Panc1 (cell line): ENCODE results near the gene SNTG2. TPM values are rescaled to one million over a fixed set of nuclear protein-coding genes. Genes with fewer than 3 reads are reported as not detected.

Experiments
- ATAC-seq: fragments of 200-7000 bp; cut with Tn5 transposase; 2 replicates; pipeline ENCODE4 v1.9.1; 2020; ENCODE audit warnings: mild to moderate bottlenecking, moderate library complexity
- BruUV-seq: library from RNA; stranded (reverse); fragments of 400-500 nt; replicated peaks from 2 replicates; lab custom pipeline; 2021; lab: Mats Ljungman, UMichigan
- CTCF ChIA-PET: fragments of 300-600 bp; sonication (Branson Sonifier 250); formaldehyde crosslinking; loops from one replicate; lab custom pipeline; 2022; ENCODE audit warnings: antibody characterized with exemption; lab: Charles Lee
- POLR2A ChIA-PET: fragments of 300-600 bp; sonication (Branson Sonifier 250); formaldehyde crosslinking; loops from one replicate; lab custom pipeline; 2022; ENCODE audit warnings: antibody characterized with exemption; lab: Charles Lee
- DNase-seq: peaks from one replicate; pipeline ENCODE4 v3.0.0-alpha.2; 2010; ENCODE audit warnings: low read depth, low spot score
- H3K27ac ChIP-seq: 2 replicates; pipeline ENCODE4 v1.5.1; 2011; ENCODE audit warnings: mild to moderate bottlenecking, low read length, inconsistent platforms
- H3K27me3 ChIP-seq: fragments of 200-500 bp; sonication (Bioruptor generic); 2 replicates; pipeline ENCODE4 v1.6.0; 2014; ENCODE audit warnings: low read length, inconsistent platforms; ENCODE audit not compliant: control insufficient read depth, insufficient read depth
- H3K36me3 ChIP-seq: fragments of 200-500 bp; sonication (Bioruptor generic); 2 replicates; pipeline ENCODE4 v1.5.1; 2014; ENCODE audit warnings: inconsistent platforms, mild to moderate bottlenecking, low read length, moderate library complexity; ENCODE audit not compliant: control insufficient read depth, insufficient read depth
- H3K4me1 ChIP-seq: 2 replicates; pipeline ENCODE4 v1.5.1; 2011; ENCODE audit warnings: inconsistent platforms, mild to moderate bottlenecking, low read length, moderate library complexity; ENCODE audit not compliant: control insufficient read depth, insufficient read depth
- H3K4me3 ChIP-seq, 2 experiments: 2 replicates each; pipeline ENCODE4 v1.5.1; 2011 to 2012; ENCODE audit warnings: low read depth in 2 of 2, low read length in 2 of 2, mild to moderate bottlenecking in 2 of 2, inconsistent platforms in 1 of 2, moderate library complexity in 1 of 2
- H3K9me3 ChIP-seq: fragments of 200-500 bp; sonication (Bioruptor generic); 2 replicates; pipeline ENCODE4 v1.5.1; 2014; ENCODE audit warnings: low read depth, mild to moderate bottlenecking, inconsistent platforms, low read length, moderate library complexity; ENCODE audit not compliant: control insufficient read depth, insufficient read depth
- POLR2AphosphoS5 ChIP-seq: IDR thresholded peaks from 2 replicates; pipeline ENCODE4 v1.6.1; 2012; ENCODE audit warnings: mild to moderate bottlenecking, low read depth, low read length, moderate library complexity
- REST ChIP-seq, 2 experiments: IDR thresholded peaks; 2 replicates each; pipeline ENCODE4 v1.6.1; 2011 to 2012; ENCODE audit warnings: low read depth in 2 of 2, control low read depth in 1 of 2, low read length in 1 of 2, mild to moderate bottlenecking in 1 of 2, moderate library complexity in 1 of 2; ENCODE audit not compliant: insufficient read depth in 1 of 2
- SIN3A ChIP-seq: IDR thresholded peaks from 2 replicates; pipeline ENCODE4 v1.6.1; 2012; ENCODE audit warnings: low read depth, mild to moderate bottlenecking, low read length, moderate library complexity, borderline replicate concordance; ENCODE audit not compliant: insufficient read depth
- TCF7L2 ChIP-seq: IDR thresholded peaks from 2 replicates; pipeline ENCODE4 v1.6.1; 2011; ENCODE audit warnings: mild to moderate bottlenecking, low read depth, low read length, inconsistent platforms
- in situ Hi-C: cut with HindIII; loops from 2 replicates; pipeline ENCODE4 v1.10.0; 2016; ENCODE audit warnings: low sequenced_read_pairs, low pct_unique_long_range_greater_than_20kb
- intact Hi-C: fragments of 100-400 bp; cut with micrococcal nuclease; formaldehyde crosslinking; loops from one replicate; pipeline ENCODE4 v1.10.0; 2022; ENCODE audit not compliant: unreplicated experiment
- total RNA-seq: library from RNA; stranded (reverse); gene quantifications from one replicate; pipeline ENCODE4 v1.2.1, GENCODE V29; 2021; ENCODE audit not compliant: unreplicated experiment
- TF ChIP-seq, protein P1 (sequence below): fragments of 450-650 bp; IDR thresholded peaks from 2 replicates; pipeline ENCODE4 v1.5.1; 2017; ENCODE audit warnings: mild to moderate bottlenecking

The SNTG2 gene
- total RNA-seq, 1 experiment from 2014 or later, result not detected

GRCh38 chr2:959457-959856 is 8.8 kb downstream of the SNTG2 start:
- ChIA-PET POLR2A (no interaction called here), CTCF (no interaction called here)
- no peaks in the 10 kb centered on the region for H3K9me3 ChIP-seq
- H3K4me3 ChIP-seq, result no peak overlapping the region
- DNase-seq, result no peak
- peak overlapping the region; percentile 29; the same call in 1 of the 2 replicates for H3K27ac ChIP-seq
- no peaks in the 10 kb centered on the region for H3K36me3 ChIP-seq
- H3K27me3 ChIP-seq, result no peaks in the 10 kb centered on the region; the same call in none of the 2 replicates
- no TSS peak for BruUV-seq
- TF ChIP-seq POLR2AphosphoS5, result no peak
- TF ChIP-seq, protein P1, sequence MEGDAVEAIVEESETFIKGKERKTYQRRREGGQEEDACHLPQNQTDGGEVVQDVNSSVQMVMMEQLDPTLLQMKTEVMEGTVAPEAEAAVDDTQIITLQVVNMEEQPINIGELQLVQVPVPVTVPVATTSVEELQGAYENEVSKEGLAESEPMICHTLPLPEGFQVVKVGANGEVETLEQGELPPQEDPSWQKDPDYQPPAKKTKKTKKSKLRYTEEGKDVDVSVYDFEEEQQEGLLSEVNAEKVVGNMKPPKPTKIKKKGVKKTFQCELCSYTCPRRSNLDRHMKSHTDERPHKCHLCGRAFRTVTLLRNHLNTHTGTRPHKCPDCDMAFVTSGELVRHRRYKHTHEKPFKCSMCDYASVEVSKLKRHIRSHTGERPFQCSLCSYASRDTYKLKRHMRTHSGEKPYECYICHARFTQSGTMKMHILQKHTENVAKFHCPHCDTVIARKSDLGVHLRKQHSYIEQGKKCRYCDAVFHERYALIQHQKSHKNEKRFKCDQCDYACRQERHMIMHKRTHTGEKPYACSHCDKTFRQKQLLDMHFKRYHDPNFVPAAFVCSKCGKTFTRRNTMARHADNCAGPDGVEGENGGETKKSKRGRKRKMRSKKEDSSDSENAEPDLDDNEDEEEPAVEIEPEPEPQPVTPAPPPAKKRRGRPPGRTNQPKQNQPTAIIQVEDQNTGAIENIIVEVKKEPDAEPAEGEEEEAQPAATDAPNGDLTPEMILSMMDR, result no peak
- no peak for TF ChIP-seq REST (IDR thresholded peaks at IDR 0.05; ENCODE audit: insufficient read depth in 1 of 2, low read depth in 2 of 2, low read length in 1 of 2)
- TF ChIP-seq SIN3A, result no peak
- no peak for TF ChIP-seq TCF7L2
- intact Hi-C loops (no loop called here), in situ Hi-C loops (no loop called here)
- ATAC-seq, result no peak
- no peaks in the 10 kb centered on the region for H3K4me1 ChIP-seq

DNA sequence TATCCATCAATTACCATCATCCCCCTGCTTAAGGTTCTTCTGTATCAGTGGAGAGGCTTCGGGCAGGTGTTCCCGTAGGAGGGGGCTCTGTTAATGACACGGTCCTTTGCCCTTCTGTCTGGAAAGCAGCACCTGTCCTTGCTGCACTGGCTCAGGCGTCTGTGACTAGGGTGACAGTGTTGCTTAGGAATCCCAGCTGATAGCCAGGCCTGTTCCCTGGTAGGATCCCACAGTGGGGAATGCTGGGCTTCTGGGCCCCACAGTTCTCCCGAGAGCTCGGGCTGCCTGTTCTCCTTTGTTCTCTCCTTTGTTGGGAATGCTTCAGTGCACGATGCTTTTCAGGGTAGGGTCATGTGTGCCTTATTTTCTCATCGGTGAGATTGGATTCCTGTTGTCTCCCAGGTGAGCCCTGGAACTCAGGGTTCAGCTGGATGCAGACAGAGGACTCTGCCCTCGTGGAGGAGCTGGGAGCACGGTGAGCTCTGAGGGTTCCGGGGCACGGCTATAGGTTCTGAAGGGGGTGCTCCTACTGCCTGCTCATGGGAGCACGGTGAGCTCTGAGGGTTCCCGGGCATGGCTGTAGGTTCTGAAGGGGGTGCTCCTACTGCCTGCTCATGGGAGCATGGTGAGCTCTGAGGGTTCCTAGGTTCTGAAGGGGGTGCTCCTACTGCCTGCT is 9.6 kb downstream of the SNTG2 start:
- DNase-seq, result no peak
- Histone ChIP-seq H3K36me3 (no peaks in the 10 kb centered on the region), H3K4me3 (no peak overlapping the region), H3K27ac (no peak overlapping the region), H3K9me3 (no peaks in the 10 kb centered on the region), H3K27me3 (no peaks in the 10 kb centered on the region; the same call in none of the 2 replicates), H3K4me1 (no peaks in the 10 kb centered on the region)
- no TSS peak for BruUV-seq
- TF ChIP-seq REST (IDR thresholded peaks at IDR 0.05; ENCODE audit: insufficient read depth in 1 of 2, low read depth in 2 of 2, low read length in 1 of 2), result no peak
- no peak for TF ChIP-seq SIN3A
- TF ChIP-seq, protein P1, result no peak
- no peak for TF ChIP-seq POLR2AphosphoS5
- TF ChIP-seq TCF7L2, result no peak
- intact Hi-C loops (no loop called here), in situ Hi-C loops (no loop called here)
- ChIA-PET CTCF (no interaction called here), POLR2A (no interaction called here)
- ATAC-seq, result no peak
